GM12878 (cell line): ENCODE measurements around the gene RNF13. TPM values are rescaled to one million over a fixed set of nuclear protein-coding genes. Genes with fewer than 3 reads are reported as not detected.

ENCODE experiments used
- ATAC-seq: fragments of 200-7000 bp; cut with Tn5 transposase; 3 replicates; pipeline ENCODE4 v1.9.1; 2020; ENCODE audit warnings: mild to moderate bottlenecking, moderate library complexity
- BruUV-seq: library from RNA; stranded (reverse); fragments of 400-500 nt; replicated peaks from 2 replicates; lab custom pipeline; 2021; lab: Mats Ljungman, UMichigan
- CTCF ChIA-PET: fragments of 300-600 bp; sonication (Branson Sonifier 250); formaldehyde crosslinking; extraction: SDS; loops from one replicate; lab custom pipeline; 2021; ENCODE audit warnings: inconsistent platforms; lab: Yijun Ruan, JAX
- POLR2A ChIA-PET: fragments of 350-600 bp; formaldehyde crosslinking; extraction: SDS; loops from one replicate; lab custom pipeline; 2021; ENCODE audit warnings: inconsistent platforms; lab: Charles Lee
- RAD21 ChIA-PET: fragments of 300-600 bp; sonication (Branson Sonifier 250); formaldehyde crosslinking; loops from one replicate; lab custom pipeline; 2023; ENCODE audit warnings: antibody characterized with exemption; ENCODE audit not compliant: unreplicated experiment; lab: Charles Lee
- SMC1A ChIA-PET: fragments of 300-600 bp; sonication (Branson Sonifier 250); formaldehyde crosslinking; loops from one replicate; lab custom pipeline; 2023; ENCODE audit not compliant: unreplicated experiment, uncharacterized antibody; lab: Charles Lee
- DNase-seq: peaks from one replicate; pipeline ENCODE4 v3.0.0-alpha.2; 2011; ENCODE audit warnings: low read depth, low spot score
- FAIRE-seq: peaks from 3 replicates; lab custom pipeline; 2011; peaks lifted over from hg19 to GRCh38; lab: Jason Lieb, UNC
- H2AFZ ChIP-seq: 2 replicates; pipeline ENCODE4 v1.6.0; 2011; ENCODE audit warnings: low read depth, low read length, control low read depth; ENCODE audit not compliant: control insufficient read depth
- H3K27ac ChIP-seq: 2 replicates; pipeline ENCODE4 v1.5.1; 2011; ENCODE audit warnings: control low read depth; ENCODE audit not compliant: control insufficient read depth, insufficient read depth
- H3K27me3 ChIP-seq, 2 experiments: replicated peaks in 1 of 2; 2 replicates each; pipeline versions ENCODE4 v1.6.0 to v1.6.1; 2011; ENCODE audit warnings: low read length in 1 of 2; ENCODE audit not compliant: control insufficient read depth in 2 of 2, insufficient read depth in 2 of 2
- H3K36me3 ChIP-seq, 2 experiments: 2 replicates each; pipeline ENCODE4 v1.5.1; 2011; ENCODE audit warnings: low read length in 1 of 2; ENCODE audit not compliant: control insufficient read depth in 2 of 2, insufficient read depth in 2 of 2
- H3K4me1 ChIP-seq: 2 replicates; pipeline ENCODE4 v1.6.1; 2011; ENCODE audit warnings: mild to moderate bottlenecking, low read length, moderate library complexity, mixed read lengths; ENCODE audit not compliant: control insufficient read depth, insufficient read depth
- H3K4me2 ChIP-seq: 2 replicates; pipeline ENCODE4 v1.6.0; 2011; ENCODE audit warnings: control low read depth; ENCODE audit not compliant: control insufficient read depth, insufficient read depth
- H3K4me3 ChIP-seq: fragments of 200-600 bp; sonication (generic); 2 replicates; pipeline ENCODE4 v1.5.1; 2016
- H3K79me2 ChIP-seq: 2 replicates; pipeline ENCODE4 v1.6.0; 2011; ENCODE audit warnings: low read length; ENCODE audit not compliant: control insufficient read depth, insufficient read depth
- H3K9ac ChIP-seq: 2 replicates; pipeline ENCODE4 v1.8.0; 2011; ENCODE audit warnings: low read length, control low read depth, mixed read lengths; ENCODE audit not compliant: control insufficient read depth, insufficient read depth
- H3K9me3 ChIP-seq: replicated peaks from 3 replicates; pipeline ENCODE4 v1.5.1; 2011; ENCODE audit warnings: mild to moderate bottlenecking, low read length; ENCODE audit not compliant: control insufficient read depth, insufficient read depth
- H4K20me1 ChIP-seq: 2 replicates; pipeline ENCODE4 v1.6.0; 2011; ENCODE audit not compliant: control insufficient read depth, insufficient read depth
- CBX3 ChIP-seq: fragments of 200-600 bp; sonication (generic); IDR thresholded peaks from 2 replicates; pipeline ENCODE4 v1.6.1; 2016; ENCODE audit warnings: low read depth, borderline replicate concordance
- CTCF ChIP-seq, 3 experiments: IDR thresholded peaks in 2 of 3; conservative IDR thresholded peaks in 1 of 3; 2 replicates each; pipeline ENCODE4 v1.5.1; 2011; ENCODE audit warnings: low read depth in 3 of 3, low read length in 3 of 3, mild to moderate bottlenecking in 3 of 3, control low read depth in 2 of 3, moderate library complexity in 2 of 3, inconsistent platforms in 1 of 3, mixed read lengths in 1 of 3; ENCODE audit not compliant: control insufficient read depth in 2 of 3, insufficient read depth in 1 of 3; ENCODE audit errors: extremely low read depth in 1 of 3
- DPF2 ChIP-seq: fragments of 450-650 bp; IDR thresholded peaks from 2 replicates; pipeline ENCODE4 v1.6.1; 2017; ENCODE audit warnings: mild to moderate bottlenecking
- EP300 ChIP-seq, 2 experiments: fragments of 150-350 bp in 1 of 2; IDR thresholded peaks; 2 replicates each; pipeline ENCODE4 v1.6.1; 2011 to 2012; ENCODE audit warnings: low read depth in 2 of 2, low read length in 2 of 2, borderline replicate concordance in 1 of 2, improper control_type of control experiment in 1 of 2, inconsistent platforms in 1 of 2; ENCODE audit not compliant: control insufficient read depth in 1 of 2
- HCFC1 ChIP-seq: fragments of 150-350 bp; IDR thresholded peaks from 2 replicates; pipeline ENCODE4 v1.6.1; 2014; ENCODE audit warnings: low read length
- MTA2 ChIP-seq: fragments of 450-650 bp; IDR thresholded peaks from 2 replicates; pipeline ENCODE4 v1.6.1; 2016; ENCODE audit warnings: low read depth, mild to moderate bottlenecking, moderate library complexity
- NFXL1 ChIP-seq: fragments of 450-650 bp; IDR thresholded peaks from 2 replicates; pipeline ENCODE4 v1.6.1; 2017; ENCODE audit warnings: antibody characterized with exemption, mild to moderate bottlenecking, borderline replicate concordance
- POU2F2 ChIP-seq: IDR thresholded peaks from 3 replicates; pipeline ENCODE4 v1.6.1; 2011; ENCODE audit warnings: low read depth, mild to moderate bottlenecking, low read length, borderline replicate concordance
- RAD21 ChIP-seq: IDR thresholded peaks from 2 replicates; pipeline ENCODE4 v1.6.1; 2011; ENCODE audit warnings: mild to moderate bottlenecking, low read depth, low read length, moderate library complexity; ENCODE audit not compliant: insufficient read depth
- RB1 ChIP-seq: fragments of 450-650 bp; formaldehyde crosslinking; IDR thresholded peaks from 2 replicates; pipeline ENCODE4 v1.6.1; 2017; ENCODE audit warnings: mild to moderate bottlenecking, borderline replicate concordance
- RFX5 ChIP-seq: IDR thresholded peaks from 2 replicates; pipeline ENCODE4 v1.6.1; 2011; ENCODE audit warnings: low read depth, low read length, improper control_type of control experiment
- RUNX3 ChIP-seq: IDR thresholded peaks from 2 replicates; pipeline ENCODE4 v1.6.1; 2012; ENCODE audit warnings: low read length, inconsistent platforms
- SMC3 ChIP-seq: IDR thresholded peaks from 2 replicates; pipeline ENCODE4 v1.6.1; 2011; ENCODE audit warnings: low read length, improper control_type of control experiment, borderline replicate concordance
- SP1 ChIP-seq: IDR thresholded peaks from one replicate; pipeline ENCODE4 v1.6.1; 2011; ENCODE audit warnings: low read depth, low read length
- SUPT20H ChIP-seq: IDR thresholded peaks from 2 replicates; pipeline ENCODE4 v1.6.1; 2011; ENCODE audit warnings: low read depth, mild to moderate bottlenecking, low read length, moderate library complexity, borderline replicate concordance; ENCODE audit not compliant: control insufficient read depth
- TCF7 ChIP-seq: IDR thresholded peaks from 2 replicates; pipeline ENCODE4 v1.6.1; 2014; ENCODE audit warnings: antibody characterized with exemption, borderline replicate concordance
- USF1 ChIP-seq: IDR thresholded peaks from 2 replicates; pipeline ENCODE4 v1.6.1; 2011; ENCODE audit warnings: borderline replicate concordance, low read depth, mild to moderate bottlenecking, moderate library complexity, mixed read lengths, low read length; ENCODE audit not compliant: insufficient read depth; ENCODE audit errors: extremely low read length
- YY1 ChIP-seq: IDR thresholded peaks from 2 replicates; pipeline ENCODE4 v1.6.1; 2011; ENCODE audit warnings: low read depth, mild to moderate bottlenecking, low read length
- ZBED1 ChIP-seq: IDR thresholded peaks from 2 replicates; pipeline ENCODE4 v1.6.1; 2016; ENCODE audit warnings: borderline replicate concordance
- ZNF217 ChIP-seq: fragments of 450-650 bp; IDR thresholded peaks from 2 replicates; pipeline ENCODE4 v1.6.1; 2017; ENCODE audit warnings: antibody characterized with exemption, mild to moderate bottlenecking
- ZNF384 ChIP-seq: IDR thresholded peaks from 2 replicates; pipeline ENCODE4 v1.6.1; 2012; ENCODE audit warnings: low read depth, mild to moderate bottlenecking, low read length, improper control_type of control experiment, borderline replicate concordance
- WGBS: methylation state at CpG from one replicate; pipeline ENCODE4 v1.1.6; 2016; ENCODE audit warnings: low lambda C conversion rate; ENCODE audit not compliant: insufficient replicate concordance, insufficient coverage; ENCODE audit errors: missing lambda C conversion rate; 5-methylcytosine and 5-hydroxymethylcytosine counted together
- in situ Hi-C: fragments of 300-500 bp; cut with MboI; formaldehyde crosslinking; loops from 9 replicates; pipeline ENCODE4 v1.14.3; 2018; ENCODE audit warnings: mixed read lengths
- intact Hi-C: fragments of 100-400 bp; cut with micrococcal nuclease; formaldehyde crosslinking; loops from one replicate; pipeline ENCODE4 v1.14.2; 2022; ENCODE audit not compliant: unreplicated experiment
- polyA plus RNA-seq, 11 experiments: library from polyadenylated mRNA; depleted of rRNA in 4 of 11; unstranded in 6 of 11; stranded (reverse) in 5 of 11; fragments of >200 nt; fragmentation: Nextera tagmentation in 4 of 11; fragmentation: Illumina TruSeq in 1 of 11; extraction: Ambion mirVana in 4 of 11; extraction: Trizol in 1 of 11; gene quantifications; 1 replicate in 1 of 11; 2 replicates in 10 of 11; pipeline versions ENCODE4 v1.2.1 to v1.2.3, GENCODE V29; 2011 to 2016; ENCODE audit warnings: inconsistent platforms in 2 of 11, missing spikeins in 2 of 11, low read depth in 1 of 11
- total RNA-seq, 4 experiments: library from RNA; depleted of rRNA in 3 of 4; stranded (reverse); fragments of >200 nt in 3 of 4; fragmentation: Illumina TruSeq in 1 of 4; extraction: Trizol in 1 of 4; gene quantifications; 2 replicates each; pipeline versions ENCODE4 v1.2.1 to v1.2.3, GENCODE V29; 2013 to 2021

The RNF13 gene
- total and polyA plus RNA-seq, 10 of the 15 experiments (the other 5 are each of a cell fraction or from before 2014, with no cell fraction given), result 18.9 to 73.4 (median 36.7) TPM

- ChIA-PET RAD21 (interaction anchor here (0.6 to 4.1 kb wide), 9 partner anchors 30 to 278 kb away, joined by 3 to 22 read pairs (median 4); no protein-coding TSS in a partner anchor), CTCF (interaction anchor here (0.6 to 4.4 kb wide), 32 partner anchors 9 to 598 kb away, joined by 3 to 63 read pairs (median 5); no protein-coding TSS in a partner anchor), SMC1A (interaction anchor here (0.7 to 3.5 kb wide), 28 partner anchors 9 to 493 kb away, joined by 3 to 45 read pairs (median 4); no protein-coding TSS in a partner anchor), POLR2A (no interaction called here)
- peaks cover 8% of the 10 kb centered on the region; the same call in 2 of the 3 replicates for H3K9me3 ChIP-seq
- H3K9ac ChIP-seq, result no peak overlapping the region
- BruUV-seq, result no TSS peak
- WGBS, result 7% methylated on average over 7 of the region's 7 CpGs
- H2AFZ ChIP-seq, result peak overlapping the region; percentile 31; the same call in 1 of the 2 replicates
- in situ Hi-C loops, result no loop called here
- H3K4me2 ChIP-seq, result peak overlapping the region; percentile 26; the same call in 1 of the 2 replicates
- peak; percentile 37 for DNase-seq
- no peaks in the 10 kb centered on the region for H3K4me1 ChIP-seq
- ATAC-seq, result peak; percentile 93
- TF ChIP-seq HCFC1 (0 out of 2 replicates have a peak, but pooled peaks have one; percentile 16), RAD21 (peak; percentile 80), RFX5 (no peak), USF1 (no peak), DPF2 (no peak), TCF7 (no peak), RUNX3 (no peak), RB1 (0 out of 2 replicates have a peak, but pooled peaks have one; percentile 19), SP1 (no peak), MTA2 (no peak), CTCF (IDR thresholded peaks at IDR 0.05 in 2 of 3, conservative IDR thresholded peaks at IDR 0.05 in 1 of 3; ENCODE audit: control insufficient read depth in 2 of 3, extremely low read depth in 1 of 3, insufficient read depth in 1 of 3, low read depth in 3 of 3, low read length in 3 of 3) (peak; percentile 79 to 87 (median 82)), YY1 (0 out of 2 replicates have a peak, but pooled peaks have one; percentile 25), ZBED1 (no peak), NFXL1 (no peak), EP300 (IDR thresholded peaks at IDR 0.05; ENCODE audit: borderline replicate concordance in 1 of 2, control insufficient read depth in 1 of 2, low read depth in 2 of 2, low read length in 2 of 2) (no peak), SUPT20H (no peak), POU2F2 (0 out of 3 replicates have a peak, but pooled peaks have one; percentile 33), SMC3 (peak; percentile 73), ZNF217 (no peak), CBX3 (no peak), ZNF384 (no peak)
- intact Hi-C loops, result loop anchor here (1.0 to 5.0 kb wide), 4 partner anchors 30 to 560 kb away; no protein-coding TSS in a partner anchor
- no peak overlapping the region for H3K27ac ChIP-seq
- no peaks in the 10 kb centered on the region for H4K20me1 ChIP-seq
- peak; percentile 59 for FAIRE-seq
- no peaks in the 10 kb centered on the region for H3K27me3 ChIP-seq
- peaks cover 1% of the 10 kb centered on the region; the same call in 1 of the 2 replicates for H3K79me2 ChIP-seq
- no peaks in the 10 kb centered on the region; a peak in 2 of 4 replicates for H3K36me3 ChIP-seq
- no peak overlapping the region for H3K4me3 ChIP-seq
Measured at GRCh38 chr3:149936812-149937230, 123.8 kb downstream of the RNF13 start.
